Keratinocyte (primary cell): Measurements from ENCODE around the gene CCR5AS.

ENCODE experiments used
- DNase-seq: peaks from one replicate; pipeline ENCODE4 v3.0.0-alpha.2; 2011; ENCODE audit warnings: low read depth, missing footprints, low spot score
- FAIRE-seq: peaks from 2 replicates; lab custom pipeline; 2011; peaks lifted over from hg19 to GRCh38; lab: Jason Lieb, UNC
- H2AFZ ChIP-seq: 2 replicates; pipeline ENCODE4 v1.6.0; 2012; ENCODE audit warnings: low read length, control low read depth, inconsistent platforms; ENCODE audit not compliant: control insufficient read depth
- H3K27ac ChIP-seq: 2 replicates; pipeline ENCODE4 v1.5.1; 2011; ENCODE audit warnings: low read length; ENCODE audit not compliant: control insufficient read depth, insufficient read depth
- H3K27me3 ChIP-seq: 3 replicates; pipeline ENCODE4 v1.6.0; 2011; ENCODE audit warnings: low read length; ENCODE audit not compliant: control insufficient read depth, insufficient read depth; ENCODE audit errors: extremely low read depth
- H3K36me3 ChIP-seq, 2 experiments: 2 replicates in 1 of 2; 3 replicates in 1 of 2; pipeline ENCODE4 v1.5.1; 2011; ENCODE audit warnings: low read length in 2 of 2, mild to moderate bottlenecking in 1 of 2; ENCODE audit not compliant: control insufficient read depth in 2 of 2, insufficient read depth in 2 of 2; ENCODE audit errors: extremely low read depth in 1 of 2
- H3K4me1 ChIP-seq: 3 replicates; pipeline ENCODE4 v1.5.1; 2011; ENCODE audit warnings: low read length; ENCODE audit not compliant: control insufficient read depth, insufficient read depth; ENCODE audit errors: extremely low read depth
- H3K4me2 ChIP-seq: 3 replicates; pipeline ENCODE4 v1.6.0; 2011; ENCODE audit warnings: low read depth, low read length; ENCODE audit not compliant: control insufficient read depth, insufficient read depth; ENCODE audit errors: extremely low read depth
- H3K4me3 ChIP-seq, 3 experiments: fragments of 200-600 bp in 1 of 3; sonication (generic) in 1 of 3; 2 replicates in 2 of 3; 3 replicates in 1 of 3; pipeline ENCODE4 v1.5.1; 2011 to 2016; ENCODE audit warnings: low read length in 3 of 3, mild to moderate bottlenecking in 3 of 3, control low read depth in 2 of 3, inconsistent platforms in 1 of 3, low read depth in 1 of 3, mixed read lengths in 1 of 3, mixed run types in 1 of 3, moderate library complexity in 1 of 3; ENCODE audit not compliant: control insufficient read depth in 2 of 3, insufficient read depth in 2 of 3; ENCODE audit errors: extremely low read depth in 1 of 3
- H3K79me2 ChIP-seq: 2 replicates; pipeline ENCODE4 v1.6.0; 2012; ENCODE audit warnings: low read length; ENCODE audit not compliant: control insufficient read depth, insufficient read depth
- H3K9ac ChIP-seq: 3 replicates; pipeline ENCODE4 v1.6.0; 2011; ENCODE audit warnings: low read length; ENCODE audit not compliant: control insufficient read depth, insufficient read depth; ENCODE audit errors: extremely low read depth
- H3K9me1 ChIP-seq: 3 replicates; pipeline ENCODE4 v1.6.0; 2011; ENCODE audit warnings: low read length; ENCODE audit not compliant: control insufficient read depth, insufficient read depth; ENCODE audit errors: extremely low read depth
- H3K9me3 ChIP-seq: 2 replicates; pipeline ENCODE4 v1.5.1; 2012; ENCODE audit warnings: low read depth, low read length; ENCODE audit not compliant: control insufficient read depth
- H4K20me1 ChIP-seq: 3 replicates; pipeline ENCODE4 v1.6.0; 2011; ENCODE audit warnings: low read length; ENCODE audit not compliant: control insufficient read depth, insufficient read depth; ENCODE audit errors: extremely low read depth
- CTCF ChIP-seq, 3 experiments: IDR thresholded peaks in 1 of 3; conservative IDR thresholded peaks in 1 of 3; optimal IDR thresholded peaks in 1 of 3; 2 replicates in 2 of 3; 3 replicates in 1 of 3; pipeline versions ENCODE3 to v1.5.1; 2011; ENCODE audit warnings: low read length in 3 of 3, mild to moderate bottlenecking in 3 of 3, moderate library complexity in 2 of 3, control low read depth in 1 of 3, inconsistent platforms in 1 of 3; ENCODE audit not compliant: insufficient read depth in 2 of 3; ENCODE audit errors: extremely low read depth in 1 of 3
- EZH2 ChIP-seq: IDR thresholded peaks from one replicate; pipeline ENCODE4 v1.6.1; 2012; ENCODE audit warnings: inconsistent platforms, mild to moderate bottlenecking, low read length, moderate library complexity
- dilution Hi-C: fragments of 300-500 bp; cut with MboI; formaldehyde crosslinking; loops from one replicate; pipeline ENCODE4 v1.7.0; 2020; ENCODE audit warnings: low sequenced_read_pairs; ENCODE audit not compliant: extremely low pct_ligation_motif_present

Gene CCR5AS

GRCh38 chr3:46350262-46350565 lies 56.7 kb downstream of the CCR5AS start:
- dilution Hi-C loops = no loop called here
- H3K9me3 ChIP-seq = no peaks in the 10 kb centered on the region

DNA sequence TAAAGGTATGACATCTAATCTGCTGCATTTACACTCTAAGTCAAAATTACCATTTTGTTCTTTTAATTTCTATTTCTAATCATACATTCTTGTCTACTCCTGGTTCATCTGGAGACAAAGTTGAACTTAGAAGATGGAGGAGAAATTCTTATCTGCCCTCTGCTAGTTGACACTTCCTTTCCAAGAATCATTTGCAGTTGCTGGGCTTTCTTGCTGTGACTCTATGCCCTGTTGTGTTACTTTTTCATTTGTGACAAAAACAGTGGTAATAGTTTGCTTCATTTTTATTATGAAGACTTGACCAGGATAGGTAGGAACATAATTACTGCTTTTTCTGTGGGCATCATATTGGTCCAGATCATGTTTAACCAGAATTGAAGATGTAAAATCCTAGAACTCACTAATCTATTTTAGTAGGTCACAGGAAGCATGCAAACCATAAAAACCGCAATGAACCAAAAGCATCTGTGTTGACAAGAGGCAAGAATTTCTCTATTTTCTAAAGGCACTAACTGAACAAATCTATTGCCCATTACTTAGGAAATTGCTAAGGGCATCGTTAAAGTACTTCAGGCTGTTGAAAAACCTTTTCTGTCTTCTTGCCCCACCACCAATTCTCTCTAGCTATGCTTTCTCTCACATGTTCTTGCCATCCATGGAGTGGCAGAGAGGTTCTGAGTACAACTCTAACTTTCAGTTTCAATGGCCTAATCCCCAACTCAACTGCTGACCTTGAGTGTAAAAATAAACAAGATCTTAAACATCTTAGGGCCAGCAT lies 57.2 kb downstream of the CCR5AS start:
- H3K4me1 ChIP-seq = no peaks in the 10 kb centered on the region
- H3K4me2 ChIP-seq = no peak overlapping the region
- H3K4me3 ChIP-seq = no peak overlapping the region
- no peak for FAIRE-seq
- H3K36me3 ChIP-seq = no peaks in the 10 kb centered on the region
- H3K27ac ChIP-seq = no peak overlapping the region
- H4K20me1 ChIP-seq = no peaks in the 10 kb centered on the region
- no peak for TF ChIP-seq CTCF (optimal IDR thresholded peaks at IDR 0.05 in 1 of 3, IDR thresholded peaks at IDR 0.05 in 1 of 3, conservative IDR thresholded peaks at IDR 0.05 in 1 of 3; ENCODE audit: extremely low read depth in 1 of 3, insufficient read depth in 2 of 3, low read length in 3 of 3)
- no peak for TF ChIP-seq EZH2
- no peaks in the 10 kb centered on the region for H3K79me2 ChIP-seq
- H3K9me1 ChIP-seq = no peaks in the 10 kb centered on the region
- no peaks in the 10 kb centered on the region for H3K9me3 ChIP-seq
- DNase-seq = no peak
- no peak overlapping the region for H2AFZ ChIP-seq
- no peak overlapping the region for H3K9ac ChIP-seq
- dilution Hi-C loops = no loop called here
- peaks cover 19% of the 10 kb centered on the region for H3K27me3 ChIP-seq

More at GRCh38 chr3:46350262-46350565, 56.7 kb downstream of the CCR5AS start:
- H3K9me1 ChIP-seq = no peaks in the 10 kb centered on the region
- no peaks in the 10 kb centered on the region for H4K20me1 ChIP-seq
- no peak overlapping the region for H3K4me3 ChIP-seq
- no peak overlapping the region for H3K9ac ChIP-seq
- FAIRE-seq (no peak), DNase-seq (no peak)
- no peaks in the 10 kb centered on the region for H3K4me1 ChIP-seq
- no peak overlapping the region for H3K27ac ChIP-seq
- H3K79me2 ChIP-seq = no peaks in the 10 kb centered on the region
- peaks cover 24% of the 10 kb centered on the region for H3K27me3 ChIP-seq
- no peaks in the 10 kb centered on the region for H3K36me3 ChIP-seq
- H3K4me2 ChIP-seq = no peak overlapping the region
- no peak for TF ChIP-seq CTCF (optimal IDR thresholded peaks at IDR 0.05 in 1 of 3, IDR thresholded peaks at IDR 0.05 in 1 of 3, conservative IDR thresholded peaks at IDR 0.05 in 1 of 3; ENCODE audit: extremely low read depth in 1 of 3, insufficient read depth in 2 of 3, low read length in 3 of 3)
- TF ChIP-seq EZH2 = no peak
- no peak overlapping the region for H2AFZ ChIP-seq
